Suprapubic skin (tissue), 4 donors: ENCODE results near the gene APBA3. TPM values are rescaled to one million over a fixed set of nuclear protein-coding genes. Genes with fewer than 3 reads are reported as not detected.

Experiments
- DNase-seq, 2 donors: peaks; one replicate each; pipeline ENCODE4 v3.0.0-alpha.2; 2019; ENCODE audit warnings: low spot score in 2 of 2
- H3K27ac ChIP-seq: fragments of 200-600 bp; sonication (generic); one replicate; pipeline ENCODE4 v1.5.1; 2019
- H3K27me3 ChIP-seq: fragments of 200-600 bp; sonication (generic); one replicate; pipeline ENCODE4 v1.5.1; 2019
- H3K36me3 ChIP-seq: fragments of 200-600 bp; sonication (generic); one replicate; pipeline ENCODE4 v1.5.1; 2019
- H3K4me1 ChIP-seq: fragments of 200-600 bp; sonication (generic); one replicate; pipeline ENCODE4 v1.5.1; 2019
- H3K4me3 ChIP-seq: fragments of 200-600 bp; sonication (generic); one replicate; pipeline ENCODE4 v1.5.1; 2019; ENCODE audit warnings: mild to moderate bottlenecking
- H3K9me3 ChIP-seq: fragments of 200-600 bp; sonication (generic); one replicate; pipeline ENCODE4 v1.5.1; 2019
- CTCF ChIP-seq, 2 donors: fragments of 200-600 bp in 1 of 2; fragments of 450-650 bp in 1 of 2; sonication (generic) in 1 of 2; IDR thresholded peaks; one replicate each; pipeline ENCODE4 v1.5.1; 2016 to 2019; ENCODE audit warnings: antibody characterized with exemption in 2 of 2, mild to moderate bottlenecking in 1 of 2, moderate library complexity in 1 of 2
- EP300 ChIP-seq: sonication (generic); formaldehyde crosslinking; IDR thresholded peaks from one replicate; pipeline ENCODE4 v1.6.1; 2017; ENCODE audit warnings: antibody characterized with exemption
- POLR2A ChIP-seq, 2 donors: fragments of 450-650 bp; IDR thresholded peaks; one replicate each; pipeline ENCODE4 v1.6.1; 2017; ENCODE audit warnings: antibody characterized with exemption in 2 of 2, mild to moderate bottlenecking in 2 of 2, moderate library complexity in 2 of 2
- POLR2AphosphoS5 ChIP-seq, 3 donors: sonication (generic); formaldehyde crosslinking; IDR thresholded peaks; one replicate each; pipeline ENCODE4 v1.6.1; 2017; ENCODE audit warnings: antibody characterized with exemption in 3 of 3
- WGBS: methylation state at CpG from one replicate; pipeline ENCODE4 v1.1.5; 2018; 5-methylcytosine and 5-hydroxymethylcytosine counted together
- total RNA-seq, 4 donors: library from RNA; depleted of rRNA; stranded (reverse); fragments of >200 nt; gene quantifications; one replicate each; pipeline ENCODE4 v1.1.0, GENCODE V29; 2016

The APBA3 gene
- total RNA-seq, 4 donors from 2014 or later: 19.8 to 55.0 (median 25.8) TPM

GRCh38 chr19:3807574-3808354 lies 46.3 kb upstream of the APBA3 start:
- no peak overlapping the region for H3K4me3 ChIP-seq
- WGBS: 94% methylated on average over 23 of the region's 35 CpGs
- H3K27me3 ChIP-seq: peaks cover 25% of the 10 kb centered on the region
- no peaks in the 10 kb centered on the region for H3K9me3 ChIP-seq
- no peaks in the 10 kb centered on the region for H3K36me3 ChIP-seq
- H3K4me1 ChIP-seq: peaks cover 5% of the 10 kb centered on the region
- no peak for DNase-seq
- TF ChIP-seq EP300: no peak
- TF ChIP-seq CTCF (IDR thresholded peaks at IDR 0.05): no peak
- TF ChIP-seq POLR2AphosphoS5 (IDR thresholded peaks at IDR 0.05): no peak
- no peak for TF ChIP-seq POLR2A (IDR thresholded peaks at IDR 0.05)
- H3K27ac ChIP-seq: no peak overlapping the region

- no peak for TF ChIP-seq CTCF (IDR thresholded peaks at IDR 0.05)
- TF ChIP-seq POLR2A (IDR thresholded peaks at IDR 0.05): no peak
- no peak for TF ChIP-seq POLR2AphosphoS5 (IDR thresholded peaks at IDR 0.05)
- TF ChIP-seq EP300: no peak
- Histone ChIP-seq H3K27ac (no peak overlapping the region), H3K9me3 (no peaks in the 10 kb centered on the region), H3K27me3 (peaks cover 28% of the 10 kb centered on the region), H3K36me3 (no peaks in the 10 kb centered on the region), H3K4me3 (no peak overlapping the region), H3K4me1 (peaks cover 5% of the 10 kb centered on the region)
- no peak for DNase-seq
- WGBS: 88% methylated on average over 11 of the region's 19 CpGs
Observed at GRCh38 chr19:3807131-3807480, 45.6 kb upstream of the APBA3 start.

- DNase-seq: no peak
- Histone ChIP-seq H3K27me3 (peaks cover 37% of the 10 kb centered on the region), H3K4me1 (peaks cover 16% of the 10 kb centered on the region), H3K36me3 (no peaks in the 10 kb centered on the region), H3K9me3 (no peaks in the 10 kb centered on the region), H3K4me3 (no peak overlapping the region), H3K27ac (no peak overlapping the region)
- WGBS: 92% methylated on average over 20 of the region's 29 CpGs
- no peak for TF ChIP-seq EP300
- TF ChIP-seq CTCF (IDR thresholded peaks at IDR 0.05): no peak
- no peak for TF ChIP-seq POLR2AphosphoS5 (IDR thresholded peaks at IDR 0.05)
- TF ChIP-seq POLR2A (IDR thresholded peaks at IDR 0.05): no peak
Observed at GRCh38 chr19:3805859-3806258, 44.4 kb upstream of the APBA3 start.

- Histone ChIP-seq H3K36me3 (no peaks in the 10 kb centered on the region), H3K4me3 (no peak overlapping the region), H3K27ac (no peak overlapping the region), H3K9me3 (no peaks in the 10 kb centered on the region), H3K27me3 (peaks cover 45% of the 10 kb centered on the region), H3K4me1 (peaks cover 19% of the 10 kb centered on the region)
- DNase-seq: no peak
- TF ChIP-seq EP300: no peak
- WGBS: 64% methylated on average over 5 of the region's 13 CpGs
Observed at GRCh38 chr19:3804429-3804828, 42.9 kb upstream of the APBA3 start.

GRCh38 chr19:3803986-3804385 lies 42.5 kb upstream of the APBA3 start:
- H3K9me3 ChIP-seq: no peaks in the 10 kb centered on the region
- TF ChIP-seq POLR2A (IDR thresholded peaks at IDR 0.05) (no peak), CTCF (IDR thresholded peaks at IDR 0.05) (no peak), EP300 (no peak), POLR2AphosphoS5 (IDR thresholded peaks at IDR 0.05) (no peak)
- no peaks in the 10 kb centered on the region for H3K36me3 ChIP-seq
- no peak overlapping the region for H3K4me3 ChIP-seq
- WGBS: 64% methylated on average over 10 of the region's 10 CpGs
- no peak for DNase-seq
- H3K27ac ChIP-seq: no peak overlapping the region
- H3K27me3 ChIP-seq: peaks cover 48% of the 10 kb centered on the region
- peaks cover 19% of the 10 kb centered on the region for H3K4me1 ChIP-seq
